Hematopoietic multipotent progenitor cell treated with erythropoietin and hydrocortisone succinate and interleukin-3 and kit ligand, for 8 days (in vitro differentiated cells): Measurements from ENCODE around the gene CCDC92.

Experiments used
- DNase-seq: peaks from one replicate; pipeline ENCODE4 v3.0.0-alpha.2; 2015

The CCDC92 gene

GRCh38 chr12:123972457-123973401, at the start of gene CCDC92, which contains the start of gene ZNF664:
Gene CCDC92 (minus strand): TSS chr12:123972831. CDS start chr12:123944305, 28,526 bp downstream.
Gene ZNF664 (plus strand): TSS chr12:123973215. CDS start chr12:124012145, 38,930 bp downstream.
- peak; percentile 82 for DNase-seq

DNA sequence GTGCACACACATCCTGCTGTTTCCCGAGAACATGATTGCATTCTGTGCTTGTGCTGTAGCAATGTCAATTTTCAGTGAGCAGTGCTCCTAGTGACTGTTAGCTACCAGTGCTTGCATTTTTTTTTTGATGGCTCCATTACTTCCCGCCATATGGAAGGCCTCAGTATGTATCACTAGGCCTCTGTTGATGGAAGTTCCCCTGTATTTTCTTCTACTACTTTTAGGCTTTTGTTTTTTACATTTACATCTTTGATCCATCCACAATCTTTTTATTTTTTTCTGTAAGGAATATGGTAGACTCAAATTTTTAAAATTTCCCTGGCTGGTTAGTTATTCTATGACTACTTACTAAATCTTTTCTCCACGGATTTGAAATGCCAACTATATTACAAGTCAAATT, 49.5 kb upstream of the CCDC92 start:
- no peak for DNase-seq

DNA sequence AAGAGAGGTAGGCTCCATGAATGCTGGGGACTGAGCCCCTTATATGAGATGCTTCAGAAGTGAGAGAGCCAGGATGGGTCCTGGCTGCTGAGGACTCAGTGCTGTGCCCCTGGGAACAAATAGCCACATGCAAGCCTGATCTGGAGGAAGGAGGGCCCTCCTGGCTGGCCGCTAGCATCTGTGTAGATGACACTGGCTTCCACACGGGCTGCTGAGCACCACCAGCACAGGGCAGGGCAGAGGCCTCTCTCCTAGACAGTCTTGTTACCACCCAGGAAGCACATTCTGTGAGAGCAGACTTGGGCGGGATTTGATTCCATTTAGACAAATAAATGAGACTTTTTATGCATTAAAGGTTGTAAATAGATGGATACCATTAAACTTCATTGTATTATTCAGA, 48.4 kb upstream of the CCDC92 start:
- no peak for DNase-seq

DNA sequence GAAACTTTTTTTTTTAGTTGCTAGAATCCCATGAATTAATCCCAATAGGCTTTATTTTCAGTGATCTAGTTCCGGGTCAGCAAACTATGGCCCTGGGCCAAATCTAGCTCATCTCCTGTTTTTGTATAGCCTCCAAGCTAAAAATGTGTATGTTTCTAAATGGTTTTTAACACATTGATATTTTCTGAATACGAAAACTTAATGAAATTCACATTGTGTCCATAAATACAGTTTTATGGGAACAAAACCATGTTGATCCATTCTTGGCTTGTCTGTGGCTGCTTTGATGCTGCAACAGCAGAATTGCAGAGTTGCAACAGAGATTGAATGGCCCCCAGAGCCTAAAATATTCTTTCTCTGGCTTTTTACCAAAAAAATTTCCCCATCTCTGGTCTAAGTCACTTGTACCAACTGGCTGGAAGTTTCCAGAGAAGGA, 47.9 kb upstream of the CCDC92 start:
- no peak for DNase-seq

DNA sequence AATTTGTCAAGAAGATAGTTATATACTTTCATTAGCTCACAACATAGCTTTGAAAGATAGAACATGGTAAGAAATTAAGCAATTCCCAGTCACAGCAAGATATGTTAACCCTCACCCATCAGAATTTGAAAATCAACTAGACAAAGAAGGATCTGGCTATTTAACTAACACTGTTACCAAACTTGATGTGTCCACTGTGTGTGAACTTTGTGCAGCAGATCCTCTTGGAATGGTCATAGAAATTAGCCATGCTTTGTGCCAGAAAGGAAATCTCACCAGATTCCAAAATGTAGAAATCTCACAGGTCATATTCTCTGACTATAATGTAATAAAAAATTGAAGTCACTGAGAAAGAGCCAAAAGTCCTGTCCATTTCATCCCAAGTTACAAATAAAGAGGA, 46.5 kb upstream of the CCDC92 start:
- no peak for DNase-seq

GRCh38 chr12:124018539-124018938, 45.9 kb upstream of the CCDC92 start:
- no peak for DNase-seq

- no peak for DNase-seq
Measured at GRCh38 chr12:124017064-124017463, 44.4 kb upstream of the CCDC92 start.

GRCh38 chr12:124015494-124016461, 43.1 kb upstream of the CCDC92 start:
- no peak for DNase-seq

GRCh38 chr12:124013073-124013472, 40.4 kb upstream of the CCDC92 start:
- DNase-seq, result no peak

DNA sequence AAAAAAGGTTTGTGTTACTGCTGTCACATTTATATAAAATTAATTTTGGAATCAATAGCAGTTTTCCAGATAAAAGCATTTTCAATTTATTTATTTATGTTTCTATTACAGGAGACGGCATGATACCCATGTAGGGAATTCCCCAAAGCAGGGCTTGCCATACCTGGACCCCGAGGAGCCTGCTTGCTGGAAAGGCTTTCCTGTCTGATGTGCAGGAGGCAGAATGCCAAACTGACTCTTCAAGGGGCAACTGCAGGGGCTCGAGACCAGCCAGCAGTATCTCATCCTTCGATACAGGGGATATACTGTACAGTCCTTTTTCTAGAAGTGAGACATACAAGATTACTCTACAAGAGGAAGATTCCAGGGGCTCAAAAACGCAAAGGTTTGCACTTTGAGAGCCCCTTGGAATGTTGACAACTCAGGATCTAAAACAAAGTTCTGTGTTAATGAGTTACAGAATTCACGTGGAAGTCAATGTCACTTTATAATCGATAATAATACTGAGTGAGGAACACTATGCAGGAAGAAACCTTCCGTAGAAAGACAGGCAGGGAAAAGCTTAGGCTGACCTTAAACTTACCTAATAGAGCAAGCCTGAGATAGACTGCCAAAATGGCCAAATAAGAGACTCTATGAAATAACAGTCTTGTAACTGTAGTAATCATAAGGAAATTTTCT, 38.9 kb upstream of the CCDC92 start:
- no peak for DNase-seq

- no peak for DNase-seq
Measured at GRCh38 chr12:124010687-124011086, 38.1 kb upstream of the CCDC92 start.

DNA sequence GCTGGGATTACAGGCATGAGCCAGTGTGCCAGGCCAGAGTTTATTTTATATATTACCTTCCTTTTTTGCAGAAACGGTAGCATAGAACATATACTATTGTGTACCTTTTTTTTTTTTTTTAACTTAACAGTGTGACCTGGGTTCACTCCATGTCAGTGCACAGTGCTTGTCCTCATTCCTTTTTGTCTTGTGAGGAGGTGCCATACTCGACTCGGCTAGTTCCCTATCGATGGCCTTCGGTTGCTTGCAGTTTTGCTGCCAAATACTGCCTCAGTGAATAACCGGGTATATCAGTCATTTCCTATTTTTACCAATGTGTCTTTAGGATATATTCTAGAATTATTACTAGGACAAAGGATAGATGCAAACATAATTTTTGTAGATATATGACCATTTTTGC, 37.1 kb upstream of the CCDC92 start:
- DNase-seq, result no peak

DNA sequence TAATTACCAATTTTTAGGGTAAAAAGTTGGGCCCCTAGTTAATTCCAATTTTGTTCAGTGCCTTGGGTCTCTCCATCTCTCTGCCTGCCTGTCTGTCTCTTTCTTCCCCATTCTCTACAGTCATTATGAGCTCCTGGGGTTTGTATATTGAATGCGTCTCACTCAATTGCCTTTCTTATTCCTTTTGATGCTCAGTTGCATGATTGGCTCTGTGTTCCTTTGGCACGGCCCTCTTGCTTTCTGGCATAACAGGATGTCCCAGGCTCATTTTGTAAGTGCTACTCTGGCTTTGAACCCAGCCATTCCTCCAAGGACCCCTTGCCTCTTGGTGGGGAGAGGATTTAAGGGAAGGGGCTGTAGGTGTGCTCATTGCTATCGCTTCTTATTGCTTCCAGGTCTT, 36.0 kb upstream of the CCDC92 start:
- DNase-seq, result no peak

DNA sequence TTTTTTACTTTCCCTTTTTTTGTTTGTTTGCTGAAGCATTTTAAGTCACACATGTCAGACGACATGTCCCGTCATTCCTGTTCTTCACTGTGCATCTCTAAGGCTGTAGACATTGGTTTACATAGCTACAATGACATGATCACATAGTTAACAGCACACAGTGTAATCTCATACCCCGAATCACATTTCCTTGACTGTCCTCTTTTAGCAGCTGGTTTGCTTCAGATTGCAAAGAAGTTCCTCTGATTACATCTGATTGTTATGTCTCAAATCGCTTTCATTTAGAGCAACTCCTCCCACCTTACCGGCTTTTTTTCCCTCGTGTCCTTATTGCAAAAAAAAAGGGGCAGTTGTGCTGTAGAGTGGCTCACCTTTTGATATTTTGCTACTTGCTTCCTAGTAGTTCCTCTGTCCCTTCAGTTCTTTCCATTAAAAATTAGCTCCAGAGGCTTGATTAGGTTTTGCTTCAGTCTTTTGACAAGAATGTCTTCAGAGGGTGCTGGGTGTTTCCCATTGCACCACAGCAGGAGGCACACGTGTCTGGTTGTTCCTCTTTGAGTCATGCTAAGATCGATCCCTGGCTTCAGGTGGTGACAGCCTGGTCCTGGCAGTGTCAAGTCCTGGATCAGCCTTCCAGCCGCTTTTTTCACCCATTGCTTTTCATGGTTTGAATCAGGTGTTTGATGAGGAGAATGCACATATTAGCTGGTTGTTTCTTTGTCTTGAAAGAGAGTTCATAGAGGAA, 35.4 kb upstream of the CCDC92 start:
- no peak for DNase-seq

DNA sequence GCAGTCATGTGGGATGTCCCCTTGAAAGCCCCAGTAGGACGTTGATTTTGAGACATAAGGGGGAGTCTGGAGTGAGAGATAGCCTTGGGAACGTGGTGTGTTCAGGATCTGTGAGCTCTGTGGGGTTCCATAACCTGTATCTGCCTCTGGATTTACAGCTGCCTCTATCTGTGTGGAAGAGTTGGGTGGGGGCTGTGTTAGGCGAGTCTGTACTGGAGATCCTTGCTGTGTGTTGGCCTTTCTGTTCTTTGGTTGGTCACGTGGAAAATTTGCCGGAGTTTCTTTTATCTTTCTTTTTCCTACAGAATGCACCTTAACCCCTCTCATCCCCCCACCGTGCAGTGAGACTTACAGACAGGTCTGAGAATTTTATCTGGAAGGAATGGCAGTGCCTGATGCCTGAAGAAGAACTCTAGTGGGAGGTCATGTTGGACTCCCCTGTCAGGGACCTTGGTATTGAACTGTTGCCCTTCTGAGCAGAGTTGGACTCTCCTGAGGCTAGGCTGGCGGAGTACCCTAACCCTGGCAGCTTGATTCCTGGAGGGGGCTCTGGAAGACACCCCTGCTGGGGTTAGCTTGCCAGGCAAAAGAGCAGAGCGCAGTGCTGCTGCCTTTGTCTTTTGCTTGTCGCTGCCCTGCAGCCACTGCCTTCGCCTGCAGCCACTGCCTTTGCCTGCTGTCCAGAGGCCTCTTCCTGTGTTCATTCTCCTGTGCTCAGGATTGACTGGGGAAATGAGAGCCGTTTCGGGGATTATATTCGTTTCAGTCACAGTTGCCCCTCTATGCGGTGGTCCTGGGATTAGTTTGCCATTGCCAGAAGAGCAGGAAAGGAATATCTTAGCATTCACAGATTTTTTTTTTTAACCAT, 34.4 kb upstream of the CCDC92 start:
- no peak for DNase-seq

- no peak for DNase-seq
Measured at GRCh38 chr12:124006085-124006845, 33.6 kb upstream of the CCDC92 start.

- DNase-seq, result no peak
Measured at GRCh38 chr12:124004233-124004875, 31.7 kb upstream of the CCDC92 start.

DNA sequence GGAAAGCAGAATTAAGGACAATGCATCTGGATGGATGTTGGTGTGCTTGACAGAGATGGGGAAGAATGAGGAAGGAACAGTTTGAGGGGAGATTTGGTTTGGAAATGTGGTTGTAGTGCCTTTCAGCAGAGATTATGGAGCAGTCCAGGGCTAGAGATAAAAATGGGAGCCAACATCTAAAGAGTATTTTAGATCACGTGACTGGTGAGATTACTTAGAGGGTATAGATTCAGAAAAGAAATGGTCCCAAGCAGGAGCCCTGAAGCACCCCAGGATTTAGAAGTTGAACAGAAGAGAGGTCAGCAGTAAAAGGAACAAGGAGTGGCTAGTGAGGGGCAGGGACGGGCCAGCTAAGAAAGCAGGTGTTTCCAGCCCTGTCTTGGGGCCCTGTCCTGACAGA, 30.0 kb upstream of the CCDC92 start:
- no peak for DNase-seq

DNA sequence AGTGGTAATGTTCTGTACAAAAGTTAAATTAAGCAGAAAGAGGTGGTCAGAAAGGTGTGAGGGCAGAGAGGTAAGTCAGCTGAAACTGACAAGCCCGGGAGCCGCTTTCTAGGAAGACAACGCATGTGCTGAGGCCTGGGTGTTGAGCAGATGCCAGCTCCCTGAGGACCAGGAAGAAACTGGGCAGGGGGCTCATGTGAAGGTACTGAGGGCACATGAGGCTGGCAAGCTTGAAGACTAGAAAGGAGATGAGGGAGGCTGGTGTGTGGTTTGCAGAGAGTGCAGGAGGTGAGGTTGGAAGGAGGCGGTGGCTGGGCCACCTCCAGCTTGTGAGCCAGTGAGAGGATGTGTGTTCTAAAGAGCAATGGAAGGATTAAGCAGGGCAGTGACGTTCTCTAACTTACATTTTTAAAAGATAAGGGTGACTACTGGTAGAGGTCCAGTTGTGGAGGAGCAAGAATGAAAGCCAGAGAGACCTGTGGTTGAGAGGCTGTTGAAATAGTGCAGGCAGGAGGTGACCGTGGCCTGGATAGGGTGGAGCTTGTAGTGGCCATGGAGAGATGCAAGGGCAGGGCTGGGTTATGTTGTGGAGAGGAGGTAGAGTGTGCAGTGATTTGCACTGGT, 29.5 kb upstream of the CCDC92 start:
- DNase-seq, result no peak
